DMS 273 (cell line): ENCODE data around the gene NRL.

Experiments used
- DNase-seq: peaks from one replicate; lab custom pipeline; 2025; ENCODE audit not compliant: unreplicated experiment; lab: John Stamatoyannopoulos, UW

Gene NRL

GRCh38 chr14:24114532-24115421 lies at the start of gene NRL, which contains the start of gene DCAF11:
Gene NRL (minus strand): TSS chr14:24114949. CDS start chr14:24082848, 32,101 bp downstream.
Gene DCAF11 (plus strand): TSS chr14:24114777. CDS start chr14:24115595, 818 bp downstream.
- peak; percentile 100 for DNase-seq

GRCh38 chr14:24162093-24162492 lies 47.3 kb upstream of the NRL start:
- no peak for DNase-seq

GRCh38 chr14:24160850-24161804 lies 46.4 kb upstream of the NRL start, which contains the start of gene IRF9:
Gene IRF9 (plus strand): TSS chr14:24161265. CDS start chr14:24162145, 880 bp downstream.
- peak; percentile 98 for DNase-seq

GRCh38 chr14:24160499-24160849 lies 45.7 kb upstream of the NRL start:
- DNase-seq = no peak

GRCh38 chr14:24159777-24160498 lies 45.2 kb upstream of the NRL start:
- DNase-seq = no peak

- no peak for DNase-seq
Observed at GRCh38 chr14:24157331-24157730, 42.6 kb upstream of the NRL start.

GRCh38 chr14:24156840-24157239 lies 42.1 kb upstream of the NRL start:
- no peak for DNase-seq

GRCh38 chr14:24155100-24155499 lies 40.4 kb upstream of the NRL start:
- peak; percentile 42 for DNase-seq

- no peak for DNase-seq
Observed at GRCh38 chr14:24151404-24152080, 36.8 kb upstream of the NRL start.

- DNase-seq = no peak
Observed at GRCh38 chr14:24150993-24151392, 36.2 kb upstream of the NRL start.

- DNase-seq = no peak
Observed at GRCh38 chr14:24150567-24150966, 35.8 kb upstream of the NRL start.

- no peak for DNase-seq
Observed at GRCh38 chr14:24150061-24150460, 35.3 kb upstream of the NRL start.

- no peak for DNase-seq
Observed at GRCh38 chr14:24149302-24149969, 34.7 kb upstream of the NRL start.

- DNase-seq = peak; percentile 66
Observed at GRCh38 chr14:24147761-24148428, 33.1 kb upstream of the NRL start.

GRCh38 chr14:24146978-24147760 lies 32.4 kb upstream of the NRL start, which contains the start of gene RNF31:
Gene RNF31 (plus strand): TSS chr14:24147498. CDS start chr14:24147699, 201 bp downstream.
- peak; percentile 99 for DNase-seq

GRCh38 chr14:24146453-24146977 lies 31.8 kb upstream of the NRL start, which contains the start of gene PSME2:
Gene PSME2 (minus strand): TSS chr14:24146610. CDS start chr14:24146581, 29 bp downstream.
- DNase-seq = peak; percentile 99

- DNase-seq = peak; percentile 79
Observed at GRCh38 chr14:24145690-24146452, 31.1 kb upstream of the NRL start.
